ENCODE measurements around the gene GALNT4.

DNA sequence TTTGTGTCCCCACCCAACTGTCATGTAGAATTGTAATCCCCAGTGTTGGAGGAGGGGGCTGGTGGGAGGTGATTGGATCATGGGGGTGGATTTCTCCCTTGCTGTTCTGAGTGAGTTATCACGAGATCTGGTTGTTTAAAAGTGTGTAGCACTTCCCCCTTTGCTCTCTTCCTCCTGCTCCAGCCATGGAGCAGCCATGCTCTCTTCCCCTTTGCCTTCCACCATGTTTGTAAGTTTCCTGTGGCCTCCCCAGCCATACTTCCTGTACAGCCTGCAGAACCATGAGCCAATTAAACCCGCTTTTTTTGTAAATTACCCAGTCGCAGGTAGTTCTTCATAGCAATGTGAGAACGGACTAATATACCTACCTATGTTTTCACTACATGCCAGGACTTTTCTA, 3.8 kb upstream of the GALNT4 start:
- TF ChIP-seq, protein P1, sequence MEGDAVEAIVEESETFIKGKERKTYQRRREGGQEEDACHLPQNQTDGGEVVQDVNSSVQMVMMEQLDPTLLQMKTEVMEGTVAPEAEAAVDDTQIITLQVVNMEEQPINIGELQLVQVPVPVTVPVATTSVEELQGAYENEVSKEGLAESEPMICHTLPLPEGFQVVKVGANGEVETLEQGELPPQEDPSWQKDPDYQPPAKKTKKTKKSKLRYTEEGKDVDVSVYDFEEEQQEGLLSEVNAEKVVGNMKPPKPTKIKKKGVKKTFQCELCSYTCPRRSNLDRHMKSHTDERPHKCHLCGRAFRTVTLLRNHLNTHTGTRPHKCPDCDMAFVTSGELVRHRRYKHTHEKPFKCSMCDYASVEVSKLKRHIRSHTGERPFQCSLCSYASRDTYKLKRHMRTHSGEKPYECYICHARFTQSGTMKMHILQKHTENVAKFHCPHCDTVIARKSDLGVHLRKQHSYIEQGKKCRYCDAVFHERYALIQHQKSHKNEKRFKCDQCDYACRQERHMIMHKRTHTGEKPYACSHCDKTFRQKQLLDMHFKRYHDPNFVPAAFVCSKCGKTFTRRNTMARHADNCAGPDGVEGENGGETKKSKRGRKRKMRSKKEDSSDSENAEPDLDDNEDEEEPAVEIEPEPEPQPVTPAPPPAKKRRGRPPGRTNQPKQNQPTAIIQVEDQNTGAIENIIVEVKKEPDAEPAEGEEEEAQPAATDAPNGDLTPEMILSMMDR (IDR thresholded peaks at IDR 0.05), result no peak
- TF ChIP-seq POLR2A (IDR thresholded peaks at IDR 0.05), result no peak

All from right lobe of liver (tissue), 4 donors.